Measurements from ENCODE around the gene KCNMB2.

- TF ChIP-seq ELF4 (IDR thresholded peaks at IDR 0.05) (no peak), NFRKB (IDR thresholded peaks at IDR 0.05) (no peak), HDGF (IDR thresholded peaks at IDR 0.05; ENCODE audit: borderline replicate concordance) (no peak), FOXK2 (IDR thresholded peaks at IDR 0.05) (no peak), BHLHE40 (IDR thresholded peaks at IDR 0.05; ENCODE audit: borderline replicate concordance) (no peak), LEF1 (IDR thresholded peaks at IDR 0.05; ENCODE audit: borderline replicate concordance) (no peak), FOXM1 (IDR thresholded peaks at IDR 0.05; ENCODE audit: borderline replicate concordance) (no peak), ARNT (IDR thresholded peaks at IDR 0.05) (no peak), ZNF384 (IDR thresholded peaks at IDR 0.05) (no peak), TARDBP (IDR thresholded peaks at IDR 0.05) (no peak), SP1 (IDR thresholded peaks at IDR 0.05) (no peak), PKNOX1 (IDR thresholded peaks at IDR 0.05) (no peak), CTBP1 (IDR thresholded peaks at IDR 0.05; ENCODE audit: borderline replicate concordance) (no peak)
Observed at GRCh38 chr3:178671377-178671776, 135.1 kb downstream of the KCNMB2 start.

Data from HEK293T (cell line).